H1 (cell line): ENCODE results near the gene ZFYVE19. TPM values are rescaled to one million over a fixed set of nuclear protein-coding genes. Genes with fewer than 3 reads are reported as not detected.

Experiments
- CTCF ChIA-PET: fragments of 300-600 bp; sonication (Branson Sonifier 250); formaldehyde crosslinking; loops from one replicate; lab custom pipeline; 2021; ENCODE audit not compliant: partially characterized antibody; lab: Charles Lee
- POLR2A ChIA-PET: fragments of 300-600 bp; sonication (Branson Sonifier 250); formaldehyde crosslinking; loops from one replicate; lab custom pipeline; 2021; ENCODE audit warnings: inconsistent platforms; ENCODE audit not compliant: partially characterized antibody; lab: Charles Lee
- DNase-seq, 2 experiments: peaks; one replicate each; pipeline versions ENCODE4 v3.0.0 to v3.0.0-alpha.2; 2010 to 2022; ENCODE audit warnings: low spot score in 2 of 2, low read depth in 1 of 2, mixed read lengths in 1 of 2
- FAIRE-seq: peaks from 2 replicates; lab custom pipeline; 2011; peaks lifted over from hg19 to GRCh38; lab: Jason Lieb, UNC
- H2AFZ ChIP-seq: 2 replicates; pipeline ENCODE4 v1.8.1; 2012; ENCODE audit warnings: low read length, inconsistent platforms
- H2AK5ac ChIP-seq: 2 replicates; pipeline ENCODE4 v1.6.1; 2013; ENCODE audit warnings: low read depth, low read length
- H2BK120ac ChIP-seq: replicated peaks from 2 replicates; pipeline ENCODE3; 2013; ENCODE audit warnings: low read depth, low read length, inconsistent platforms
- H2BK12ac ChIP-seq: 2 replicates; pipeline ENCODE4 v1.6.1; 2013; ENCODE audit warnings: low read depth, low read length
- H2BK15ac ChIP-seq: 2 replicates; pipeline ENCODE4 v1.6.1; 2013; ENCODE audit warnings: low read length
- H2BK20ac ChIP-seq: 2 replicates; pipeline ENCODE4 v1.6.1; 2013; ENCODE audit warnings: low read length
- H2BK5ac ChIP-seq: 2 replicates; pipeline ENCODE4 v1.6.1; 2013; ENCODE audit warnings: low read depth, low read length
- H3K14ac ChIP-seq: 2 replicates; pipeline ENCODE4 v1.6.1; 2013; ENCODE audit warnings: inconsistent platforms; ENCODE audit not compliant: insufficient read length
- H3K18ac ChIP-seq: 2 replicates; pipeline ENCODE4 v1.6.1; 2013; ENCODE audit warnings: low read length; ENCODE audit errors: extremely low read depth
- H3K23ac ChIP-seq: 2 replicates; pipeline ENCODE4 v1.6.1; 2013; ENCODE audit warnings: inconsistent platforms; ENCODE audit not compliant: insufficient read length
- H3K23me2 ChIP-seq: 2 replicates; pipeline ENCODE4 v1.6.1; 2013; ENCODE audit warnings: low read depth, low read length
- H3K27ac ChIP-seq: 2 replicates; pipeline ENCODE4 v1.6.1; 2011; ENCODE audit warnings: low read depth, low read length, inconsistent platforms
- H3K27me3 ChIP-seq, 4 experiments: replicated peaks in 1 of 4; 1 replicate in 1 of 4; 2 replicates in 3 of 4; pipeline versions ENCODE4 v1.6.1 to v1.8.1; 2011 to 2013; ENCODE audit warnings: low read length in 3 of 4, mild to moderate bottlenecking in 3 of 4, inconsistent platforms in 2 of 4, mixed read lengths in 2 of 4, moderate library complexity in 1 of 4; ENCODE audit not compliant: control insufficient read depth in 3 of 4, insufficient read depth in 3 of 4; ENCODE audit errors: extremely low read depth in 1 of 4
- H3K36me3 ChIP-seq, 4 experiments: 2 replicates each; pipeline versions ENCODE4 v1.6.1 to v1.8.1; 2011 to 2013; ENCODE audit warnings: mild to moderate bottlenecking in 4 of 4, low read length in 3 of 4, moderate library complexity in 2 of 4, control low read depth in 1 of 4, inconsistent platforms in 1 of 4; ENCODE audit not compliant: insufficient read depth in 4 of 4, control insufficient read depth in 2 of 4
- H3K4ac ChIP-seq: replicated peaks from 2 replicates; pipeline ENCODE3; 2013; ENCODE audit warnings: low read length, low read depth, mixed read lengths, inconsistent platforms; ENCODE audit not compliant: insufficient read length
- H3K4me1 ChIP-seq, 4 experiments: replicated peaks in 1 of 4; 1 replicate in 1 of 4; 2 replicates in 3 of 4; pipeline versions ENCODE4 v1.6.1 to v1.8.1; 2011 to 2013; ENCODE audit warnings: low read length in 3 of 4, inconsistent platforms in 2 of 4, mixed read lengths in 1 of 4; ENCODE audit not compliant: insufficient read depth in 4 of 4, control insufficient read depth in 3 of 4
- H3K4me2 ChIP-seq, 2 experiments: 2 replicates each; pipeline versions ENCODE4 v1.6.1 to v1.8.1; 2011 to 2013; ENCODE audit warnings: low read depth in 2 of 2, low read length in 2 of 2, control low read depth in 1 of 2, inconsistent platforms in 1 of 2, mild to moderate bottlenecking in 1 of 2; ENCODE audit not compliant: insufficient read depth in 1 of 2
- H3K4me3 ChIP-seq, 4 experiments: fragments of 200-600, 300-600 bp in 1 of 4; sonication (generic), shearing (Covaris generic), sonication (Bioruptor Twin) in 1 of 4; 2 replicates each; pipeline versions ENCODE4 v1.5.1 to v1.8.1; 2011 to 2016; ENCODE audit warnings: low read length in 4 of 4, low read depth in 3 of 4, control low read depth in 2 of 4, inconsistent platforms in 2 of 4, mild to moderate bottlenecking in 2 of 4, mixed read lengths in 1 of 4, moderate library complexity in 1 of 4; ENCODE audit not compliant: insufficient read depth in 2 of 4; ENCODE audit errors: extremely low read depth in 1 of 4
- H3K56ac ChIP-seq: replicated peaks from 2 replicates; pipeline ENCODE3; 2013; ENCODE audit warnings: low read depth, mild to moderate bottlenecking, mixed read lengths, low read length, inconsistent platforms; ENCODE audit not compliant: insufficient read length
- H3K79me1 ChIP-seq: 2 replicates; pipeline ENCODE4 v1.6.1; 2013; ENCODE audit warnings: low read depth, low read length, control low read depth
- H3K79me2 ChIP-seq, 2 experiments: 2 replicates each; pipeline versions ENCODE4 v1.6.1 to v1.8.1; 2012 to 2013; ENCODE audit warnings: low read length in 2 of 2, mild to moderate bottlenecking in 2 of 2, inconsistent platforms in 1 of 2; ENCODE audit not compliant: insufficient read depth in 2 of 2, control insufficient read depth in 1 of 2
- H3K9ac ChIP-seq, 4 experiments: replicated peaks in 1 of 4; 1 replicate in 1 of 4; 2 replicates in 3 of 4; pipeline versions ENCODE4 v1.6.1 to v1.8.1; 2011 to 2013; ENCODE audit warnings: low read depth in 3 of 4, low read length in 3 of 4, control low read depth in 2 of 4, mild to moderate bottlenecking in 2 of 4, moderate library complexity in 2 of 4, inconsistent platforms in 1 of 4; ENCODE audit errors: extremely low read depth in 1 of 4
- H3K9me3 ChIP-seq, 2 experiments: 2 replicates each; pipeline versions ENCODE4 v1.6.1 to v1.8.1; 2012 to 2013; ENCODE audit warnings: mild to moderate bottlenecking in 2 of 2, moderate library complexity in 2 of 2, control low read depth in 1 of 2, inconsistent platforms in 1 of 2, low read depth in 1 of 2, low read length in 1 of 2, mixed read lengths in 1 of 2; ENCODE audit not compliant: insufficient read depth in 2 of 2
- H4K20me1 ChIP-seq, 2 experiments: replicated peaks in 1 of 2; 2 replicates each; pipeline versions ENCODE3 to v1.8.1; 2011 to 2013; ENCODE audit warnings: inconsistent platforms in 2 of 2, low read length in 2 of 2, mild to moderate bottlenecking in 1 of 2; ENCODE audit not compliant: insufficient read depth in 2 of 2, control insufficient read depth in 1 of 2
- H4K5ac ChIP-seq: 2 replicates; pipeline ENCODE4 v1.6.1; 2013; ENCODE audit warnings: low read length, low read depth, mixed read lengths, inconsistent platforms; ENCODE audit not compliant: insufficient read length
- H4K8ac ChIP-seq: 2 replicates; pipeline ENCODE4 v1.8.0; 2013; ENCODE audit warnings: mild to moderate bottlenecking, moderate library complexity, low read length, inconsistent platforms; ENCODE audit not compliant: insufficient read depth; ENCODE audit errors: extremely low read depth
- H4K91ac ChIP-seq: replicated peaks from 2 replicates; pipeline ENCODE3; 2013; ENCODE audit warnings: low read length, mixed read lengths, inconsistent platforms; ENCODE audit not compliant: insufficient read length
- BRCA1 ChIP-seq: IDR thresholded peaks from 2 replicates; pipeline ENCODE4 v1.6.1; 2012; ENCODE audit warnings: low read depth, low read length, improper control_type of control experiment
- EP300 ChIP-seq, 2 experiments: IDR thresholded peaks; 1 replicate in 1 of 2; 2 replicates in 1 of 2; pipeline ENCODE4 v1.6.1; 2011 to 2012; ENCODE audit warnings: low read depth in 2 of 2, low read length in 2 of 2, mild to moderate bottlenecking in 2 of 2, borderline replicate concordance in 1 of 2, inconsistent platforms in 1 of 2, moderate library complexity in 1 of 2
- HDAC2 ChIP-seq, 2 experiments: fragments of 300-600 bp in 1 of 2; sonication (generic) in 1 of 2; IDR thresholded peaks; 2 replicates each; pipeline ENCODE4 v1.6.1; 2011 to 2012; ENCODE audit warnings: low read depth in 2 of 2, low read length in 2 of 2, mild to moderate bottlenecking in 2 of 2, moderate library complexity in 2 of 2, borderline replicate concordance in 1 of 2, inconsistent platforms in 1 of 2
- KDM1A ChIP-seq: fragments of 200-600, 300-600 bp; sonication (generic); IDR thresholded peaks from 2 replicates; pipeline ENCODE4 v1.7.1; 2016; ENCODE audit warnings: mild to moderate bottlenecking, low read length, borderline replicate concordance
- POLR2A ChIP-seq, 2 experiments: IDR thresholded peaks; 1 replicate in 1 of 2; 2 replicates in 1 of 2; pipeline ENCODE4 v1.6.1; 2011; ENCODE audit warnings: low read depth in 2 of 2, low read length in 2 of 2, mild to moderate bottlenecking in 2 of 2; ENCODE audit errors: control extremely low read depth in 1 of 2
- SP2 ChIP-seq: IDR thresholded peaks from 2 replicates; pipeline ENCODE4 v1.6.1; 2012; ENCODE audit warnings: mild to moderate bottlenecking, low read length, inconsistent platforms
- WGBS, 2 experiments: shearing (Covaris generic) in 1 of 2; methylation state at CpG; one replicate each; pipeline versions ENCODE4 v1.1.6 to v1.1.7; 2013 to 2015; ENCODE audit warnings: low lambda C conversion rate in 2 of 2, mixed read lengths in 2 of 2, inconsistent platforms in 1 of 2, low coverage in 1 of 2, missing lambda C conversion rate in 1 of 2; ENCODE audit not compliant: insufficient replicate concordance in 2 of 2, insufficient coverage in 1 of 2, insufficient read length in 1 of 2; ENCODE audit errors: extremely low coverage in 1 of 2, missing lambda C conversion rate in 1 of 2; 5-methylcytosine and 5-hydroxymethylcytosine counted together
- polyA plus RNA-seq, 7 experiments: library from polyadenylated mRNA; depleted of rRNA in 3 of 7; stranded (reverse) in 5 of 7; unstranded in 2 of 7; fragments of >200 nt in 5 of 7; fragments of 200-250 nt in 2 of 7; gene quantifications; 1 replicate in 5 of 7; 2 replicates in 1 of 7; 4 replicates in 1 of 7; pipeline versions ENCODE4 v1.2.1 to v1.2.3, GENCODE V29; 2011 to 2013; ENCODE audit warnings: missing spikeins in 2 of 7, mixed read lengths in 2 of 7
- total RNA-seq: library from RNA; stranded (reverse); fragmentation: NEBNext Ultra II Directional; extraction: Animal tissue kit (Norgen Biotek cat#: 25700); gene quantifications from 2 replicates; pipeline ENCODE4 v1.2.1, GENCODE V29; 2021

Gene ZFYVE19
- total and polyA plus RNA-seq, 2 of the 8 experiments (the other 6 are each of a cell fraction or from before 2014, with no cell fraction given): 11.2 to 21.8 TPM

DNA sequence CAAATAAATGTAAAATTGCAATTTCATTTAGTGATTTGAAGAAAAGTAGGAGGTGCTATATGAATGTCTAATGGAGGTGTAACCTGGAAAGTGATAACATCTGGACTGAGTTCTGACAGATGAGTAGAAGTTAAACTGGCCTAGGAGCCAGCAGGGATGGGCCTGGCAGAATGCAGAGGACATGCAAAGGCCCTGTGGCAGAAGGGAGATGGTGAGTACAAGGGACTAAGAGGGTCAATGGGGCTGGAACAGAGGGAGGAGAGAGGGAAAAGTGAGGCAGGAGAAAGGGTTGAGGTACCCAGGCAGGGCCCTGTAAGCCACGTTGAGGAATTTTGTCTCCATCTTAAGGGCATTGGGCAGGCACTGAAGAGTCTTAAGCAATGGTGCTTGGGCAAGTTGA, 25.0 kb downstream of the ZFYVE19 start:
- H3K4me2 ChIP-seq: no peak overlapping the region
- H2AK5ac ChIP-seq: no peak overlapping the region
- no peak overlapping the region for H3K4ac ChIP-seq
- FAIRE-seq: no peak
- H3K27me3 ChIP-seq: no peaks in the 10 kb centered on the region
- no peak overlapping the region for H4K8ac ChIP-seq
- H2BK15ac ChIP-seq: 0 out of 2 replicates have a peak overlapping the region, but pooled peaks have one; percentile 1
- no peak overlapping the region for H3K23ac ChIP-seq
- no peak overlapping the region for H3K56ac ChIP-seq
- H2AFZ ChIP-seq: no peak overlapping the region
- no peak overlapping the region for H3K27ac ChIP-seq
- H3K18ac ChIP-seq: no peak overlapping the region
- H3K36me3 ChIP-seq: no peaks in the 10 kb centered on the region
- no peak overlapping the region for H4K5ac ChIP-seq
- no peak overlapping the region for H3K14ac ChIP-seq
- ChIA-PET POLR2A (interaction anchor here (1.3 kb wide), 1 partner anchor 15 kb away, joined by 3 read pairs; no protein-coding TSS in a partner anchor), CTCF (interaction anchor here (1.4 to 2.6 kb wide), 2 partner anchors 26 to 50 kb away, joined by 4 to 8 read pairs; no protein-coding TSS in a partner anchor)
- no peak overlapping the region for H2BK120ac ChIP-seq
- H2BK5ac ChIP-seq: no peak overlapping the region
- H2BK20ac ChIP-seq: no peak overlapping the region
- H3K4me3 ChIP-seq: no peak overlapping the region
- H3K23me2 ChIP-seq: no peaks in the 10 kb centered on the region
- no peak overlapping the region for H4K91ac ChIP-seq
- 83% methylated on average over 1 of the region's 1 CpG; no CpG with 5 or more reads in 1 of the 2 experiments for WGBS, 2 experiments
- no peaks in the 10 kb centered on the region for H3K79me2 ChIP-seq
- H4K20me1 ChIP-seq: no peaks in the 10 kb centered on the region
- H3K9me3 ChIP-seq: no peaks in the 10 kb centered on the region
- H3K9ac ChIP-seq: no peak overlapping the region
- DNase-seq: no peak
- no peaks in the 10 kb centered on the region for H3K79me1 ChIP-seq
- TF ChIP-seq EP300 (IDR thresholded peaks at IDR 0.05; ENCODE audit: borderline replicate concordance in 1 of 2, low read depth in 2 of 2, low read length in 2 of 2) (no peak), POLR2A (IDR thresholded peaks at IDR 0.05; ENCODE audit: control extremely low read depth in 1 of 2, low read depth in 2 of 2, low read length in 2 of 2) (no peak), HDAC2 (IDR thresholded peaks at IDR 0.05; ENCODE audit: borderline replicate concordance in 1 of 2, low read depth in 2 of 2, low read length in 2 of 2) (0 out of 4 replicates have a peak, but pooled peaks of 1 of the 2 experiments have one; percentile 55), SP2 (no peak), BRCA1 (no peak), KDM1A (peak; percentile 81; the same call in 1 of the 2 replicates)
- H3K4me1 ChIP-seq: no peaks in the 10 kb centered on the region
- no peak overlapping the region for H2BK12ac ChIP-seq
